GM12891 (cell line): ENCODE results near the gene PXDC1.

ENCODE experiments used
- POLR2A ChIP-seq: IDR thresholded peaks from 2 replicates; pipeline ENCODE4 v1.6.1; 2011; ENCODE audit warnings: low read depth, low read length, control low read depth
- POU2F2 ChIP-seq: IDR thresholded peaks from 2 replicates; pipeline ENCODE4 v1.6.1; 2011; ENCODE audit warnings: low read depth, mild to moderate bottlenecking, control low read depth, low read length, moderate library complexity
- TAF1 ChIP-seq: IDR thresholded peaks from 2 replicates; pipeline ENCODE4 v1.6.1; 2011; ENCODE audit warnings: low read depth, low read length, control low read depth

DNA sequence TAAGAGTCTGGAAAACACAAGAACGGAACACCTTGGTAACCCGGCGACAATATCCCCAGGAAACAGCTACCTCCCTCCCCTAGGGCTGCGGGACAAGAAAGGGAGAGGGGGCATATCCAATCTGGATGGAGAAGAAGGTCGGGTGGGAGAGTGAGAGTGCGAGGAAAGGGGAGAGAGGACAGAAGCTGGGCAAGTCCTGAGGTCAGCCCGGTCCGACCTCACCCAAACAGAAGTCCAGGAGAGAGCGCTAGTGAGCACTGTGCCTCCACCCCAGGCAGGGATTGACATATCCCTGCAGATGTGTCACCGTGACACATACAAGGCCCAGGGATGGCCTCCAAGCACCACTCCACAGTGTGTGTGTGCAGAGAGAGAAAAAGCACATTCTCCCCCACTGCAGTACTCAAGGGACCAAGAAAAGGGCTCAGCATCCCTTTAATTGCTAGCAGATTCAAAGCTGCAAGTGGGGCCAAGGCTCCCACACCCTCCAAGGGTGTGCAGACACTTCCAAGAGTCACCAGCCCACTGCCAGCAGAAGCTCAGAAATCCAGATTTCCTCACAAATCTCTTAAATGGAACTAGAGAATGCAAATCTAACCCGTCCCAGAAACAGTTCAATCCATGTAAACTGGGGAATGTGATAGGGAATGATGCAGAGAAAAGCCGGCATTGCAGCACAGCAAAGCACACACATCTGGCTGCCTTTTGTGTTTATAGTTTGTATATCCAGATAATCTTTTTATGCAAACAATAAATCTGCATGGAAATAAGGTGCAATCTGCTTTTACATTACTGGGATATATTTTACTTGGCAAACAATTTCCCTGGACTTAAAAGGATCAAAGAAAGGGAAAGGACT is 3.1 kb downstream of the PXDC1 start:
- TF ChIP-seq POLR2A (no peak), TAF1 (no peak), POU2F2 (no peak)
